ENCODE data around the gene IGF1R.

- no peak for TF ChIP-seq FOXA1 (IDR thresholded peaks at IDR 0.05)
- no peak for TF ChIP-seq FOXA1 (CRISPR knock-in tag; IDR thresholded peaks at IDR 0.05)
- no peak for TF ChIP-seq CTCF (CRISPR knock-in tag; IDR thresholded peaks at IDR 0.05)
- no peak for TF ChIP-seq TAF1 (CRISPR knock-in tag; IDR thresholded peaks at IDR 0.05)
- TF ChIP-seq JUND (CRISPR knock-in tag; IDR thresholded peaks at IDR 0.05): no peak
- TF ChIP-seq ZNF18 (CRISPR knock-in tag; IDR thresholded peaks at IDR 0.05; ENCODE audit: insufficient replicate concordance): no peak
- no peak for TF ChIP-seq SP140L (CRISPR knock-in tag; IDR thresholded peaks at IDR 0.05; ENCODE audit: borderline replicate concordance)
- no peak for TF ChIP-seq JUN (CRISPR knock-in tag; IDR thresholded peaks at IDR 0.05)
These were observed 302.7 kb downstream of the IGF1R start for GRCh38 chr15:98951004-98951403.
